GM19455 (cell line): ENCODE data around the gene RMND5A.

Experiments
- ATAC-seq: cut with Tn5 transposase; IDR thresholded peaks from one replicate; pipeline ENCODE4 v1.9.1; 2021; ENCODE audit not compliant: unreplicated experiment

Gene RMND5A

DNA sequence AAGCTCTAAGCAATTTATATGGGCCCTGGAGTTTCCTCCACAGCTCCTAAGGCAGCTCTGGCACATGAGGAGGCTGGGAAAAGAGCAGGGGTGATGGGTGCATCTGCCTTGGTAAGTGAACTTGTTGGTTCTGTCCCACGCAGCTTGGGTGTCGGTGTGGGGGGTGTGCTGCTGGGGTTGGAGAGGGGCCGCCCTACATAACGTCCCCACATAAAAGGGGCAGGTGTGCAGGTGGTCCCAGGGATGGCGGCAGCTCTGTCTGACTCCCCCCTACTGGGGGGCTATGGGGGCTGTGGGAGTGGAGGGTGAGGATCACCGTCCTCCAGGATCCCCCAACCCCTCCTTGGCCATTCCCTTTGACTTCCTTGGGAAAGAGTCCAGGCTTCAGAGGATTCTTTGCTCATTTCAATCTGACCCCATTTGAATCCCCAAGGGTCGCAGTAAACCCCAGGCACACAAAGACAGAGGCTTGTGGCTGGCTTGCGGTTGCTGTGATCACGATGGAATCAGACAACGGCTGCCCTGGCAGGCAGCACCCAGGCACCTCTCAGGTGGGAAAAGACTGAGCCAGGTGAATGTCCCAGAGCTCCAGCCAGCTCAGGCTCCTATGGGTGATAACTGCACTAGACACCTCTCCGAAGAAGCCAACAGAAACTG lies 105.1 kb downstream of the RMND5A start:
- no peak for ATAC-seq

DNA sequence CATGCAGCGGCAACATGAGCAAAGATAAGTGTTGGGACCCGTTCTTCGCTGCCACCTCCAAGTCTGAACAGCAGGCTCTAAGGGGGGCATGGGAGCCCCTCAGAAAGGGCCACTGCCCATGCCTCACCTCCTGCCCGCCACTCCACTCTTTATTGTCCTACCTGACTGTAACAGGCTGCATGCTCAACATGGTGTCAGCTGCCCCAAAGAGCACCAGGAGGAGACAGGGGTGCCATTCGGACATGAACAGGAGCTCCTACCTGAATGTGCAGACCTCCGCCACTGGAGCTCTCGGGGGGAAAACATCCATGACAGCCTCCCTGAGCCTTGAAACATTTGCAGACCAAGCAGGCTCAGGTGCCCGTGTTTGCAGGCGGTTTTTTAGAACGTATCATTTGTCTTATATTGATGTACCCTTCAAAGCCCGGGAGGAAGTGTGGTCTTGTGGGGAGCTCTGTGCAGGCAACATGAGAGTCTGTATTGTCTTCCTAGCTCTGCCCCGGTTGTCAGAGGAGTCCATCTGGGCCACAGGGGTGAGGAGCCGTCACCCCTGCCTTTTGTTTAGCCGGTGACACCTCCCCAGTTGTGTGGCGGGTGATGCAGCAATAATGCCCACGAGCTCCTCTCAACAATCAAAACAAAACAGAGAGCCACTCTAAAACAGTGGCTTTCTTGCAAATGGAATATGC lies 105.7 kb downstream of the RMND5A start:
- ATAC-seq, result no peak

DNA sequence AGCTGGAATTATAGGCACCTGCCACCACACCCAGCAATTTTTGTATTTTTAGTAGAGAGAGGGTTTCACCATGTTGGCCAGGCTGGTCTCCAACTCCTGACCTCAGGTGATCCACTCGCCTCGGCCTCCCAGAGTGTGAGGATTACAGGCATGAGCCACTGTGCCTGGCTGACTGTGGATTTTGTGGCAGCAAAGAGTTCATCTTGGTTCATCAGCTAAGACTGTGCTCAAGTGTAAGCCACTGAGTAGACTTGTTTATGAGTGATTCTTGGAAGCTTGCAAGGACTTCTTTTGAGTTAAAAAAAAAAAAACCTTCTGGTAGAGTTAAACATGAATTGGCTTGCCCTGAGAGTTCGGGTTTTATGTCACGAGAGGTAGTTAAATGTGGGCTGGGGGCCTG lies 106.9 kb downstream of the RMND5A start:
- no peak for ATAC-seq
